ENCODE results near the gene SEC31A. TPM values are rescaled to one million over a fixed set of nuclear protein-coding genes. Genes with fewer than 3 reads are reported as not detected.

Gene SEC31A
- total RNA-seq, 1 experiment from 2014 or later = 137 TPM

GRCh38 chr4:82782626-82783345 is 108.2 kb downstream of the SEC31A start:
- ATAC-seq (peak; percentile 64), DNase-seq (ENCODE audit: low spot score) (no peak)
- TF ChIP-seq GABPB1 (CRISPR knock-in tag; IDR thresholded peaks at IDR 0.05) (no peak), EMX1 (CRISPR knock-in tag; IDR thresholded peaks at IDR 0.05) (no peak), MXD4 (CRISPR knock-in tag; IDR thresholded peaks at IDR 0.05; ENCODE audit: borderline replicate concordance) (no peak), ARID4B (CRISPR knock-in tag; IDR thresholded peaks at IDR 0.05; ENCODE audit: borderline replicate concordance) (no peak), ZNF281 (CRISPR knock-in tag; IDR thresholded peaks at IDR 0.05) (no peak), FOXK1 (CRISPR knock-in tag; IDR thresholded peaks at IDR 0.05) (no peak), OVOL2 (CRISPR knock-in tag; IDR thresholded peaks at IDR 0.05; ENCODE audit: borderline replicate concordance) (no peak), CREM (CRISPR knock-in tag; IDR thresholded peaks at IDR 0.05) (no peak), HMGXB4 (CRISPR knock-in tag; IDR thresholded peaks at IDR 0.05) (no peak), IRF1 (CRISPR knock-in tag; IDR thresholded peaks at IDR 0.05) (no peak), TEAD4 (CRISPR knock-in tag; IDR thresholded peaks at IDR 0.05) (no peak), ZNF121 (CRISPR knock-in tag; IDR thresholded peaks at IDR 0.05) (no peak), PRRX2 (CRISPR knock-in tag; IDR thresholded peaks at IDR 0.05) (no peak), ZNF671 (CRISPR knock-in tag; IDR thresholded peaks at IDR 0.05) (no peak), GRHL2 (CRISPR knock-in tag; IDR thresholded peaks at IDR 0.05; ENCODE audit: insufficient replicate concordance, severe bottlenecking) (no peak), HMGA2 (CRISPR knock-in tag; IDR thresholded peaks at IDR 0.05) (no peak), ZNF416 (CRISPR knock-in tag; IDR thresholded peaks at IDR 0.05) (no peak), TEAD1 (CRISPR knock-in tag; IDR thresholded peaks at IDR 0.05) (no peak; the same call in 1 of the 2 replicates)
- POLR2A ChIA-PET = no interaction called here
- H3K36me3 Mint-ChIP-seq = no peaks in the 10 kb centered on the region; the same call in none of the 2 replicates
- no peak overlapping the region for H3K4me3 Mint-ChIP-seq
- no peak overlapping the region for H3K27ac Mint-ChIP-seq
- H3K27me3 Mint-ChIP-seq (ENCODE audit: low read depth) = peaks cover 87% of the 10 kb centered on the region
- H3K4me1 Mint-ChIP-seq = peaks cover 53% of the 10 kb centered on the region
- no peaks in the 10 kb centered on the region for H3K9me3 Mint-ChIP-seq
- CTCF ChIA-PET = interaction anchor here (1.0 kb wide), 1 partner anchor 28 kb away, joined by 3 read pairs; no protein-coding TSS in a partner anchor
